Adrenal gland (tissue), 5 donors: ENCODE results near the gene DRAP1.

Experiments used
- POLR2A ChIP-seq, 2 donors: fragments of 450-650 bp; IDR thresholded peaks; one replicate each; pipeline ENCODE4 v1.6.1; 2017; ENCODE audit warnings: antibody characterized with exemption in 2 of 2, mild to moderate bottlenecking in 2 of 2, moderate library complexity in 1 of 2
- TF ChIP-seq, protein P1 (sequence below), 6 experiments: fragments of 450-650 bp in 4 of 6; fragments of 200-600 bp in 2 of 6; sonication (generic) in 1 of 6; IDR thresholded peaks; 1 replicate in 5 of 6; 2 replicates in 1 of 6; pipeline versions ENCODE4 v1.5.1 to v1.8.0; 2016 to 2021; ENCODE audit warnings: antibody characterized with exemption in 6 of 6, mild to moderate bottlenecking in 2 of 6, moderate library complexity in 1 of 6
- donor health status: DM: no; HTN: no; CAD: no.

DNA sequence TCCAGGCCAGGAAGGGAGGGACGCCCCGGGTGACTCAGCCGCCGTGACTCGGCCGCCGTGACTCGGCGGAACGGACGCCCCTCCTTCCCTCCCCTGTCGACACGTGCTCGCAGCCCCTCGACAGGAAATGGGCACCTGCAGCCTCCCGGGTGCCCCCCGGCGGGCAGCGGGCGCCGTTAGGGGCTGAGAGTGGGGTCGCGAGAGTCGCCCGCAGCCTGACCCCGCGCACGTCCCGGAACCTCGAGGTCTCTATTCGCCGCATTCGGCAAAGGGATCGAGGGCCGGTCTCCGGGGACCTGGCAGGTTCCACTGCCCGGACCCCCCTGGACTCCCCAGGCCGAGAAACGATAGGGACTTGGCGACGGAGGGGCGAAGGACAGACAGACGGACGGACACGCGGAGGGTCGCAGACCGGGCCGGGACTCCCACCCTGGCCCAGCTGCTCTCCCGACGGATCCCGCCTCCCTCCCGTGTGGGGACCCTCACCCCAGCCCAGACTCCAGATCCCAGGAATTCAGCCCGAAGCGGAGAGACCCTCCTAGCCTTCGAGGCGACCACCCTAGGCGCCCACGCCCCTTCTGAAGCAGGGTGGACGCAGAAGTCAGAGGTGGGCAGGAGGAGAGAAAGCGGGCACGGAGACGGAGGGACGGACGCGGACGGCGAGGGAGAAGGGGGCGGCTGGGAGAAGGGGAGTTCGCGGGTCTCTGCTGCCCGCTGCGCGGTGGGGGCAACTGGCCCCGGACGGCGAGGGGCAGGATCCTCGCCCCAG, 19.7 kb upstream of the DRAP1 start:
- TF ChIP-seq, protein P1, sequence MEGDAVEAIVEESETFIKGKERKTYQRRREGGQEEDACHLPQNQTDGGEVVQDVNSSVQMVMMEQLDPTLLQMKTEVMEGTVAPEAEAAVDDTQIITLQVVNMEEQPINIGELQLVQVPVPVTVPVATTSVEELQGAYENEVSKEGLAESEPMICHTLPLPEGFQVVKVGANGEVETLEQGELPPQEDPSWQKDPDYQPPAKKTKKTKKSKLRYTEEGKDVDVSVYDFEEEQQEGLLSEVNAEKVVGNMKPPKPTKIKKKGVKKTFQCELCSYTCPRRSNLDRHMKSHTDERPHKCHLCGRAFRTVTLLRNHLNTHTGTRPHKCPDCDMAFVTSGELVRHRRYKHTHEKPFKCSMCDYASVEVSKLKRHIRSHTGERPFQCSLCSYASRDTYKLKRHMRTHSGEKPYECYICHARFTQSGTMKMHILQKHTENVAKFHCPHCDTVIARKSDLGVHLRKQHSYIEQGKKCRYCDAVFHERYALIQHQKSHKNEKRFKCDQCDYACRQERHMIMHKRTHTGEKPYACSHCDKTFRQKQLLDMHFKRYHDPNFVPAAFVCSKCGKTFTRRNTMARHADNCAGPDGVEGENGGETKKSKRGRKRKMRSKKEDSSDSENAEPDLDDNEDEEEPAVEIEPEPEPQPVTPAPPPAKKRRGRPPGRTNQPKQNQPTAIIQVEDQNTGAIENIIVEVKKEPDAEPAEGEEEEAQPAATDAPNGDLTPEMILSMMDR (IDR thresholded peaks at IDR 0.05): no peak
- TF ChIP-seq POLR2A (IDR thresholded peaks at IDR 0.05): no peak
